Measurements from ENCODE around the gene ACOXL.

DNA sequence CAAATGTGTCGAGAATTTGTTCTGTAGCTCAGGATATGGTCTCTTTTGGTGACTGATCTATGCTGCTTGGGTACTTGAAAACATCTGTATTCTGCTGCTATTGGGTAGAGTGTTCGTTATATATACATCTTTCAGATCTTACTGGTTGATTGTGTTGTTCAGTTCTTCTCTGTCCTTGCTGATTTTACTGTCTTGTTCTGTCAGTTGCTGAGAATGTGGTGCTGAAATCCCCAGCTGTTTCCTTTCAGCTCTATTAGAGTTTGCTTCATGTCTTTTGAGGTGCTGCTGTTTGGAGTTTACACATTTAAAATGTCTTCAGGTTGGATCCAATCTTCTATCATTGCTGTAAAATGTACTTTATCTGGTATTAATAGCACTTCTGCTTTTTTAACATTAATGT lies 401.2 kb downstream of the ACOXL start:
- no peak for TF ChIP-seq CTCF (IDR thresholded peaks at IDR 0.05)
- TF ChIP-seq POLR2AphosphoS5 (IDR thresholded peaks at IDR 0.05) = no peak
